ENCODE results near the gene PREX1.

Gene PREX1

DNA sequence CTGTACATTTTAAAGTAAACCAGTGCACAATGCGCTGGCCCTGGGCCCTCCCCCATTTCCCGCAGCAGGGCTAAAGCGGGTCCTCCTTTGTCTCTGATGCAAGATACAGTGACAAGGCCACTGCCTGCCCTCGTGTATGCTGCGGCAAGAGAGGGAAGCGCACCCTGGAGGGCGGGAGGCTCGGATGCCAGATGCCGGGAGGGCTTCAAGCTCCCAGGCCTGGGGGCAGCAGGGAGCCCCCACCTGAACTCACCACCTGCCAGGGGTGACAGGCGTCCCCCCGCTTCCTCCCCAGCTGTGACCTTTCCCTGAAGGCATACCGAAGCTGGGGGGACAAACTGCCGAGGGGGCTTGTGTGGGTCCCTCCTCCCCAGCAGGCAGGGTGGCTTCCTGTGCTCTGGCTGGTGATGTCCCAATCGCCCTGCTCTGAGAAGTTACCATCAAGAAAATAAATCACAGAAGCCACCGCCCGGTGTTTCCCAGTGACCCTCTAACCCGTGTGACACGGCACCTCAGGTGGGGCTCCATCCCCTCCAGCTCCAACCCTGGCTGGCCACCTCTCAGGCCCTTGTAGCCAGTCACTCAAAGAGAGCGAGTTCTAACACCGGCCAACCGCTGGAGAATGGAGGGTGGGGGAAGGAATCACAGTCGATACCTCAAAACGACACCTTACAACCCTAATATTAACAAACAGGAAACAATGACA, 203.3 kb downstream of the PREX1 start:
- DNase-seq (ENCODE audit: low read depth in 1 of 2, low spot score in 1 of 2) = no peak
- Histone ChIP-seq H3K4me3 (replicated peaks; ENCODE audit: insufficient read depth, low read length) (no peak overlapping the region), H3K27ac (replicated peaks) (no peak overlapping the region), H3K27me3 (ENCODE audit: insufficient read depth, poor library complexity, severe bottlenecking) (no peaks in the 10 kb centered on the region)
- no peak for TF ChIP-seq POLR2AphosphoS5 (IDR thresholded peaks at IDR 0.05; ENCODE audit: low read depth)
- TF ChIP-seq, protein P1, sequence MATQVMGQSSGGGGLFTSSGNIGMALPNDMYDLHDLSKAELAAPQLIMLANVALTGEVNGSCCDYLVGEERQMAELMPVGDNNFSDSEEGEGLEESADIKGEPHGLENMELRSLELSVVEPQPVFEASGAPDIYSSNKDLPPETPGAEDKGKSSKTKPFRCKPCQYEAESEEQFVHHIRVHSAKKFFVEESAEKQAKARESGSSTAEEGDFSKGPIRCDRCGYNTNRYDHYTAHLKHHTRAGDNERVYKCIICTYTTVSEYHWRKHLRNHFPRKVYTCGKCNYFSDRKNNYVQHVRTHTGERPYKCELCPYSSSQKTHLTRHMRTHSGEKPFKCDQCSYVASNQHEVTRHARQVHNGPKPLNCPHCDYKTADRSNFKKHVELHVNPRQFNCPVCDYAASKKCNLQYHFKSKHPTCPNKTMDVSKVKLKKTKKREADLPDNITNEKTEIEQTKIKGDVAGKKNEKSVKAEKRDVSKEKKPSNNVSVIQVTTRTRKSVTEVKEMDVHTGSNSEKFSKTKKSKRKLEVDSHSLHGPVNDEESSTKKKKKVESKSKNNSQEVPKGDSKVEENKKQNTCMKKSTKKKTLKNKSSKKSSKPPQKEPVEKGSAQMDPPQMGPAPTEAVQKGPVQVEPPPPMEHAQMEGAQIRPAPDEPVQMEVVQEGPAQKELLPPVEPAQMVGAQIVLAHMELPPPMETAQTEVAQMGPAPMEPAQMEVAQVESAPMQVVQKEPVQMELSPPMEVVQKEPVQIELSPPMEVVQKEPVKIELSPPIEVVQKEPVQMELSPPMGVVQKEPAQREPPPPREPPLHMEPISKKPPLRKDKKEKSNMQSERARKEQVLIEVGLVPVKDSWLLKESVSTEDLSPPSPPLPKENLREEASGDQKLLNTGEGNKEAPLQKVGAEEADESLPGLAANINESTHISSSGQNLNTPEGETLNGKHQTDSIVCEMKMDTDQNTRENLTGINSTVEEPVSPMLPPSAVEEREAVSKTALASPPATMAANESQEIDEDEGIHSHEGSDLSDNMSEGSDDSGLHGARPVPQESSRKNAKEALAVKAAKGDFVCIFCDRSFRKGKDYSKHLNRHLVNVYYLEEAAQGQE (IDR thresholded peaks at IDR 0.05; ENCODE audit: insufficient replicate concordance, low read depth) = no peak
- TF ChIP-seq SPI1 (IDR thresholded peaks at IDR 0.05; ENCODE audit: borderline replicate concordance, low read depth) = no peak
- TF ChIP-seq, protein P2, sequence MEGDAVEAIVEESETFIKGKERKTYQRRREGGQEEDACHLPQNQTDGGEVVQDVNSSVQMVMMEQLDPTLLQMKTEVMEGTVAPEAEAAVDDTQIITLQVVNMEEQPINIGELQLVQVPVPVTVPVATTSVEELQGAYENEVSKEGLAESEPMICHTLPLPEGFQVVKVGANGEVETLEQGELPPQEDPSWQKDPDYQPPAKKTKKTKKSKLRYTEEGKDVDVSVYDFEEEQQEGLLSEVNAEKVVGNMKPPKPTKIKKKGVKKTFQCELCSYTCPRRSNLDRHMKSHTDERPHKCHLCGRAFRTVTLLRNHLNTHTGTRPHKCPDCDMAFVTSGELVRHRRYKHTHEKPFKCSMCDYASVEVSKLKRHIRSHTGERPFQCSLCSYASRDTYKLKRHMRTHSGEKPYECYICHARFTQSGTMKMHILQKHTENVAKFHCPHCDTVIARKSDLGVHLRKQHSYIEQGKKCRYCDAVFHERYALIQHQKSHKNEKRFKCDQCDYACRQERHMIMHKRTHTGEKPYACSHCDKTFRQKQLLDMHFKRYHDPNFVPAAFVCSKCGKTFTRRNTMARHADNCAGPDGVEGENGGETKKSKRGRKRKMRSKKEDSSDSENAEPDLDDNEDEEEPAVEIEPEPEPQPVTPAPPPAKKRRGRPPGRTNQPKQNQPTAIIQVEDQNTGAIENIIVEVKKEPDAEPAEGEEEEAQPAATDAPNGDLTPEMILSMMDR (IDR thresholded peaks at IDR 0.05; ENCODE audit: insufficient read depth, low read length) = no peak
- TF ChIP-seq GABPA (IDR thresholded peaks at IDR 0.05; ENCODE audit: low read depth) = no peak

DNA sequence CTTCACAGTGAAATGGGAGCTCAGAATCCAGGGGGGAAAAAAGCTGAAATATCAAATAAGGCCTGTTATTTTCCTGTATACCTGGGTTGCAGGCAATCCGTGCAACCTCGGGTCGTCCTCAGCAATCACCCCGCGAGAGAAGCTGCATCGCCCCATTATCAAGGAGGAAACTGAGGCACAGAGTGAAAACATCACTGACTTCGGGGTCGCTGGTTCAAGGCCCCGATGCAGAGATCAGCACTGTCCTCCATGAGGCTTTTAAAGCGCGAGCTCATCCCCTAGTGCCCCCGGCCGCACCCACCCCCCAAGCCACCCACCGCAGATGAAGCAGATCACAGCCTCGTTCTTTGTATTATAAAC, 203.9 kb downstream of the PREX1 start:
- Histone ChIP-seq H3K27me3 (ENCODE audit: insufficient read depth, poor library complexity, severe bottlenecking) (no peaks in the 10 kb centered on the region), H3K27ac (replicated peaks) (no peak overlapping the region), H3K4me3 (replicated peaks; ENCODE audit: insufficient read depth, low read length) (no peak overlapping the region)
- no peak for DNase-seq (ENCODE audit: low read depth in 1 of 2, low spot score in 1 of 2)
- TF ChIP-seq GABPA (IDR thresholded peaks at IDR 0.05; ENCODE audit: low read depth) (no peak), SPI1 (IDR thresholded peaks at IDR 0.05; ENCODE audit: borderline replicate concordance, low read depth) (no peak), POLR2AphosphoS5 (IDR thresholded peaks at IDR 0.05; ENCODE audit: low read depth) (no peak)
- TF ChIP-seq, protein P1 (IDR thresholded peaks at IDR 0.05; ENCODE audit: insufficient replicate concordance, low read depth) = no peak
- TF ChIP-seq, protein P2 (IDR thresholded peaks at IDR 0.05; ENCODE audit: insufficient read depth, low read length) = no peak

DNA sequence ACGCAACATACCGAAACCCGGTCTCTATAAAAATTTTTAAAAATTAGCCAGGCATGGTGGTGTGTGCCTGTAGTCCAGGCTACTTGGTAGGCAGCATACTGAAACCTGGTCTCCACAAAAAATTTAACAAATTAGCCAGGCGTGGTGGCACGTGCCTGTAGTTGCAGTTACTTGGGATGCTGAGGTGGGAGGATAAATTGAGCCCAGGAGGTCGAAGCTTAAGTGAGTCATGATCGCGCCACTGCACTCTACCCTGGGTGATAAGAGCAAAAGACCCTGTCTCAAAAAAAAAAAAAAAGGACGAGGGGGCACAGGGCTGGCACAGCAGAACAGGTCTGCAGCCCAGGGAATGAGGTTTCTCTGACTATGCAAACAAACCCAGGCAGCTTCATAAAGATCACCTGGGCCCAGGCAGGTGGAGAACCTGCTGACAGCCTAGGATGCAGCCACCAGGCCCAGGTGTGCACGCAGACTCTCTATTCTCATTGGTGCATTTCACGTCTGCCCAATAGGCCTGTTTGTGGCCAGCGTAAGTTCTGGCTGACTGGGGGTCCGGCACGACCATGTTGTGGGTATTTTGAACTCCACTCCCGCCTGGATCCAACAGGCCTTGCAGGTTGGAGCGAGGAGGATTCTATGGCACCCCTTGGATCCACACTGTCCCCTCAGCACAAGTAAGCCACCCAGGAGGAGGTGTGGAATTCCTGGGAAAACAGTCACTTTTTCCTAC, 204.5 kb downstream of the PREX1 start:
- no peak for DNase-seq (ENCODE audit: low read depth in 1 of 2, low spot score in 1 of 2)
- TF ChIP-seq, protein P2 (IDR thresholded peaks at IDR 0.05; ENCODE audit: insufficient read depth, low read length) = no peak
- TF ChIP-seq, protein P1 (IDR thresholded peaks at IDR 0.05; ENCODE audit: insufficient replicate concordance, low read depth) = no peak
- TF ChIP-seq POLR2AphosphoS5 (IDR thresholded peaks at IDR 0.05; ENCODE audit: low read depth) (no peak), GABPA (IDR thresholded peaks at IDR 0.05; ENCODE audit: low read depth) (no peak), SPI1 (IDR thresholded peaks at IDR 0.05; ENCODE audit: borderline replicate concordance, low read depth) (no peak)
- Histone ChIP-seq H3K27ac (replicated peaks) (no peak overlapping the region), H3K4me3 (replicated peaks; ENCODE audit: insufficient read depth, low read length) (no peak overlapping the region), H3K27me3 (ENCODE audit: insufficient read depth, poor library complexity, severe bottlenecking) (no peaks in the 10 kb centered on the region)

All from HL-60 (cell line).